DND-41 (cell line): ENCODE data around the gene TSPOAP1.

Experiments
- ATAC-seq: fragments of 200-7000 bp; cut with Tn5 transposase; 3 replicates; pipeline ENCODE4 v1.9.1; 2021; ENCODE audit warnings: low read depth; ENCODE audit not compliant: insufficient read depth
- DNase-seq: peaks from one replicate; pipeline ENCODE4 v3.0.0-alpha.2; 2020
- H2AFZ ChIP-seq: 2 replicates; pipeline ENCODE4 v1.6.0; 2012; ENCODE audit warnings: low read depth, low read length
- H3K27ac ChIP-seq: 2 replicates; pipeline ENCODE4 v1.5.1; 2012; ENCODE audit warnings: low read length, inconsistent platforms
- H3K27me3 ChIP-seq: fragments of 200-600 bp; sonication (generic); 2 replicates; pipeline ENCODE4 v1.6.0; 2012; ENCODE audit warnings: low read length, mild to moderate bottlenecking, inconsistent platforms; ENCODE audit not compliant: insufficient read depth, poor library complexity
- H3K36me3 ChIP-seq: 2 replicates; pipeline ENCODE4 v1.5.1; 2012; ENCODE audit warnings: low read length, inconsistent platforms; ENCODE audit not compliant: insufficient read depth
- H3K4me1 ChIP-seq: 2 replicates; pipeline ENCODE4 v1.5.1; 2012; ENCODE audit warnings: mild to moderate bottlenecking, low read length; ENCODE audit not compliant: insufficient read depth
- H3K4me2 ChIP-seq: 2 replicates; pipeline ENCODE4 v1.6.0; 2012; ENCODE audit warnings: mild to moderate bottlenecking, moderate library complexity, low read length, inconsistent platforms; ENCODE audit not compliant: insufficient read depth
- H3K4me3 ChIP-seq, 2 experiments: fragments of 200-600 bp in 1 of 2; shearing (Covaris generic) in 1 of 2; 2 replicates each; pipeline ENCODE4 v1.5.1; 2012 to 2016; ENCODE audit warnings: inconsistent platforms in 2 of 2, low read length in 2 of 2, mild to moderate bottlenecking in 2 of 2, low read depth in 1 of 2, moderate library complexity in 1 of 2
- H3K79me2 ChIP-seq: 2 replicates; pipeline ENCODE4 v1.6.0; 2012; ENCODE audit warnings: low read length, inconsistent platforms; ENCODE audit not compliant: insufficient read depth
- H3K9ac ChIP-seq: 2 replicates; pipeline ENCODE4 v1.6.0; 2012; ENCODE audit warnings: low read depth, mild to moderate bottlenecking, inconsistent platforms, low read length, moderate library complexity
- H3K9me3 ChIP-seq: 2 replicates; pipeline ENCODE4 v1.5.1; 2012; ENCODE audit warnings: low read length, moderate library complexity, mild to moderate bottlenecking, inconsistent platforms; ENCODE audit not compliant: insufficient read depth, severe bottlenecking
- H4K20me1 ChIP-seq: 2 replicates; pipeline ENCODE4 v1.6.0; 2012; ENCODE audit warnings: low read length; ENCODE audit not compliant: insufficient read depth
- CTCF ChIP-seq: IDR thresholded peaks from 2 replicates; pipeline ENCODE4 v1.5.1; 2012; ENCODE audit warnings: borderline replicate concordance, low read length, moderate library complexity, mild to moderate bottlenecking; ENCODE audit not compliant: poor library complexity, severe bottlenecking; ENCODE audit errors: extremely low read depth
- EZH2 ChIP-seq: IDR thresholded peaks from 3 replicates; pipeline ENCODE4 v1.6.1; 2012; ENCODE audit warnings: borderline replicate concordance, low read depth, mild to moderate bottlenecking, moderate library complexity, low read length, inconsistent platforms; ENCODE audit not compliant: severe bottlenecking

Gene TSPOAP1

GRCh38 chr17:58345500-58345899 lies 16.9 kb upstream of the TSPOAP1 start:
- TF ChIP-seq CTCF = peak; percentile 5
- no peak for TF ChIP-seq EZH2
- Histone ChIP-seq H3K27me3 (no peaks in the 10 kb centered on the region), H3K9me3 (no peaks in the 10 kb centered on the region), H3K79me2 (peaks cover 97% of the 10 kb centered on the region), H3K4me3 (peak overlapping the region in 1 of 2 experiments; percentile 53; a peak in 2 of 4 replicates), H2AFZ (no peak overlapping the region), H3K4me1 (peaks cover 99% of the 10 kb centered on the region), H3K36me3 (peaks cover 78% of the 10 kb centered on the region), H3K27ac (peak overlapping the region; percentile 100), H4K20me1 (peaks cover 39% of the 10 kb centered on the region), H3K9ac (peak overlapping the region; percentile 99), H3K4me2 (peak overlapping the region; percentile 65)
- ATAC-seq (no peak), DNase-seq (no peak)

GRCh38 chr17:58344791-58345157 lies 16.2 kb upstream of the TSPOAP1 start:
- DNase-seq = peak; percentile 79
- peak; percentile 87 for TF ChIP-seq CTCF
- no peak for TF ChIP-seq EZH2
- peaks cover 81% of the 10 kb centered on the region for H3K36me3 ChIP-seq
- H2AFZ ChIP-seq = no peak overlapping the region
- H4K20me1 ChIP-seq = peaks cover 38% of the 10 kb centered on the region
- H3K27ac ChIP-seq = peak overlapping the region; percentile 100
- peak; percentile 68 for ATAC-seq
- H3K9me3 ChIP-seq = no peaks in the 10 kb centered on the region
- peak overlapping the region; percentile 99 for H3K9ac ChIP-seq
- peak overlapping the region; percentile 25 to 53; a peak in 3 of 4 replicates for H3K4me3 ChIP-seq
- peaks cover 99% of the 10 kb centered on the region for H3K79me2 ChIP-seq
- H3K27me3 ChIP-seq = no peaks in the 10 kb centered on the region
- peak overlapping the region; percentile 65 for H3K4me2 ChIP-seq
- peaks cover 100% of the 10 kb centered on the region for H3K4me1 ChIP-seq

- peak; percentile 81 for ATAC-seq
- peak overlapping the region; percentile 100 for H3K27ac ChIP-seq
- peaks cover 32% of the 10 kb centered on the region for H4K20me1 ChIP-seq
- peak overlapping the region; percentile 99 for H3K9ac ChIP-seq
- no peaks in the 10 kb centered on the region for H3K27me3 ChIP-seq
- no peak overlapping the region for H2AFZ ChIP-seq
- H3K4me3 ChIP-seq = peak overlapping the region; percentile 25 to 53; a peak in 3 of 4 replicates
- no peaks in the 10 kb centered on the region for H3K9me3 ChIP-seq
- peaks cover 99% of the 10 kb centered on the region for H3K79me2 ChIP-seq
- H3K4me1 ChIP-seq = peaks cover 100% of the 10 kb centered on the region
- TF ChIP-seq EZH2 (no peak), CTCF (no peak)
- H3K4me2 ChIP-seq = peak overlapping the region; percentile 65
- H3K36me3 ChIP-seq = peaks cover 80% of the 10 kb centered on the region
- peak; percentile 94 for DNase-seq
Observed at GRCh38 chr17:58344047-58344790, 15.6 kb upstream of the TSPOAP1 start.
